HEK293 (cell line): Measurements from ENCODE around the gene PTPRCAP.

ENCODE experiments used
- RBAK ChIP-seq: fragments of 450-650 bp; formaldehyde crosslinking; IDR thresholded peaks from 2 replicates; pipeline ENCODE4 v1.5.1; 2016; ENCODE audit warnings: missing biosample characterization, missing genetic modification characterization
- YY1 ChIP-seq: fragments of 450-650 bp; formaldehyde crosslinking; IDR thresholded peaks from 2 replicates; pipeline ENCODE4 v1.5.1; 2018; ENCODE audit warnings: missing biosample characterization, missing genetic modification characterization
- ZBTB20 ChIP-seq: fragments of 450-650 bp; formaldehyde crosslinking; IDR thresholded peaks from 2 replicates; pipeline ENCODE4 v1.5.1; 2016; ENCODE audit warnings: missing biosample characterization, missing genetic modification characterization
- ZNF10 ChIP-seq: fragments of 450-650 bp; formaldehyde crosslinking; IDR thresholded peaks from 2 replicates; pipeline ENCODE4 v1.5.1; 2017; ENCODE audit warnings: missing biosample characterization, missing genetic modification characterization
- ZNF2 ChIP-seq: fragments of 450-650 bp; formaldehyde crosslinking; IDR thresholded peaks from 2 replicates; pipeline ENCODE4 v1.5.1; 2016; ENCODE audit warnings: missing biosample characterization, missing genetic modification characterization
- ZNF23 ChIP-seq: fragments of 450-650 bp; formaldehyde crosslinking; IDR thresholded peaks from 2 replicates; pipeline ENCODE4 v1.5.1; 2016; ENCODE audit warnings: missing biosample characterization, missing genetic modification characterization, borderline replicate concordance
- ZNF354C ChIP-seq: fragments of 450-650 bp; formaldehyde crosslinking; IDR thresholded peaks from 2 replicates; pipeline ENCODE4 v1.5.1; 2016; ENCODE audit warnings: missing biosample characterization, missing genetic modification characterization, low read depth, borderline replicate concordance
- ZNF449 ChIP-seq: fragments of 450-650 bp; formaldehyde crosslinking; IDR thresholded peaks from 2 replicates; pipeline ENCODE4 v1.5.1; 2017; ENCODE audit warnings: missing biosample characterization, mild to moderate bottlenecking, missing genetic modification characterization, moderate library complexity
- ZNF510 ChIP-seq: fragments of 450-650 bp; formaldehyde crosslinking; IDR thresholded peaks from 2 replicates; pipeline ENCODE4 v1.5.1; 2018; ENCODE audit warnings: mild to moderate bottlenecking, missing genetic modification characterization, missing biosample characterization; ENCODE audit not compliant: insufficient replicate concordance
- ZNF530 ChIP-seq: fragments of 450-650 bp; formaldehyde crosslinking; IDR thresholded peaks from 2 replicates; pipeline ENCODE4 v1.5.1; 2016; ENCODE audit warnings: low read depth, missing biosample characterization, missing genetic modification characterization
- ZNF571 ChIP-seq: fragments of 450-650 bp; formaldehyde crosslinking; IDR thresholded peaks from 2 replicates; pipeline ENCODE4 v1.5.0; 2017; ENCODE audit warnings: missing biosample characterization, missing genetic modification characterization
- ZNF76 ChIP-seq: fragments of 450-650 bp; formaldehyde crosslinking; IDR thresholded peaks from 2 replicates; pipeline ENCODE4; 2016; ENCODE audit warnings: low read depth, missing biosample characterization, missing genetic modification characterization, borderline replicate concordance
- ZSCAN30 ChIP-seq: fragments of 450-650 bp; IDR thresholded peaks from 2 replicates; pipeline ENCODE4 v1.5.1; 2018; ENCODE audit warnings: missing biosample characterization, mild to moderate bottlenecking, missing genetic modification characterization, moderate library complexity
- TF ChIP-seq, protein P1 (sequence below): fragments of 450-650 bp; formaldehyde crosslinking; IDR thresholded peaks from 2 replicates; pipeline ENCODE4 v1.5.1; 2016; ENCODE audit warnings: missing biosample characterization, missing genetic modification characterization

DNA sequence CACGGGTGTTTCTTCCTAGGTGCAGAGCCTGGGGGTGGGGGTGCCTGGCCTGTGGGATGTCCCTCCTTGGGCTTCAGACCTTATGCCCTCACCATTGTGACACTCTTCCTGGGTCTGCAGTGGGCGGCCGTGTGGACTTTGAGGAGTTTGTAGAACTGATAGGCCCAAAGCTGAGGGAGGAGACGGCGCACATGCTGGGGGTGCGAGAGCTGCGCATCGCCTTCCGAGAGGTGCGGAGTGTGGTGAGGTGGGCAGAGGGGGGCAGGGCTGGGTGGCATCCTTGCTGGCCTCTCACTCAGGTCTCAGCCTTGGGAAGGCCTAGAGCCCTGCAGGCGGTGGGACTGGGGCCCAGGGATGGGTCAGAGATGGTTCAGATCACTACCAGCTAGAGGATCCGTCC lies 20.0 kb upstream of the PTPRCAP start:
- TF ChIP-seq ZBTB20 (tag by site-specific recombination) (no peak), YY1 (tag by site-specific recombination) (no peak), ZNF510 (tag by site-specific recombination) (no peak), ZSCAN30 (tag by site-specific recombination) (no peak), ZNF530 (tag by site-specific recombination) (no peak), ZNF23 (tag by site-specific recombination) (no peak), ZNF449 (tag by site-specific recombination) (no peak), ZNF571 (no peak), ZNF2 (tag by site-specific recombination) (no peak), ZNF10 (tag by site-specific recombination) (no peak), RBAK (no peak), ZNF354C (tag by site-specific recombination) (no peak), ZNF76 (tag by site-specific recombination) (no peak)
- TF ChIP-seq, protein P1, sequence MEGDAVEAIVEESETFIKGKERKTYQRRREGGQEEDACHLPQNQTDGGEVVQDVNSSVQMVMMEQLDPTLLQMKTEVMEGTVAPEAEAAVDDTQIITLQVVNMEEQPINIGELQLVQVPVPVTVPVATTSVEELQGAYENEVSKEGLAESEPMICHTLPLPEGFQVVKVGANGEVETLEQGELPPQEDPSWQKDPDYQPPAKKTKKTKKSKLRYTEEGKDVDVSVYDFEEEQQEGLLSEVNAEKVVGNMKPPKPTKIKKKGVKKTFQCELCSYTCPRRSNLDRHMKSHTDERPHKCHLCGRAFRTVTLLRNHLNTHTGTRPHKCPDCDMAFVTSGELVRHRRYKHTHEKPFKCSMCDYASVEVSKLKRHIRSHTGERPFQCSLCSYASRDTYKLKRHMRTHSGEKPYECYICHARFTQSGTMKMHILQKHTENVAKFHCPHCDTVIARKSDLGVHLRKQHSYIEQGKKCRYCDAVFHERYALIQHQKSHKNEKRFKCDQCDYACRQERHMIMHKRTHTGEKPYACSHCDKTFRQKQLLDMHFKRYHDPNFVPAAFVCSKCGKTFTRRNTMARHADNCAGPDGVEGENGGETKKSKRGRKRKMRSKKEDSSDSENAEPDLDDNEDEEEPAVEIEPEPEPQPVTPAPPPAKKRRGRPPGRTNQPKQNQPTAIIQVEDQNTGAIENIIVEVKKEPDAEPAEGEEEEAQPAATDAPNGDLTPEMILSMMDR = no peak
